ENCODE measurements around the gene DPP9.
A peak's percentile ranks its signal among the peaks of the same experiment; 100 is the strongest.
"Not testable (repeated sequence)": the region's sequence is repeated elsewhere in the genome, so short reads cannot be mapped to it uniquely, and the experiment has no call there.

DPP9 gene

DNA sequence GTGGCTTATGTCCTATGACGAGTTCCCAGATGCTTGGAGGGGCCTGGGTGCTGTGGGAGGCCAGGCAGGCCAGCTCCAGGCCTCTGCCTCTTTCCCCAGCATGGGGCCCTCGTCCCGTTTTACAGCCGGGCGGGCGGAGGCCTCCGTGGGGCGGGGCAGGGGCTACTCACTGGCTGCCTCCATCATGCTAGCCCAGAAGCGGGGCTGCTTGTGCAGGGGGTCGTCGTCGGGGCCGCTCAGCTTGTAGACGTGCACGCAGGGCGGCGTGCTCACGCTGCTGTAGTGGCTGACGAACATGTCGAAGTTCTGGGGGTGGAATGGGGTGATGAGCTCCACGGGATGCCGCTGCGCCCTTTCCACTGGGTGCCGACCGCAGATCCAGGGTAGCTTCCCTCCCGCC lies 35.1 kb downstream of the DPP9 start:
- no peak for DNase-seq (ENCODE audit: low read depth, low spot score)

DNA sequence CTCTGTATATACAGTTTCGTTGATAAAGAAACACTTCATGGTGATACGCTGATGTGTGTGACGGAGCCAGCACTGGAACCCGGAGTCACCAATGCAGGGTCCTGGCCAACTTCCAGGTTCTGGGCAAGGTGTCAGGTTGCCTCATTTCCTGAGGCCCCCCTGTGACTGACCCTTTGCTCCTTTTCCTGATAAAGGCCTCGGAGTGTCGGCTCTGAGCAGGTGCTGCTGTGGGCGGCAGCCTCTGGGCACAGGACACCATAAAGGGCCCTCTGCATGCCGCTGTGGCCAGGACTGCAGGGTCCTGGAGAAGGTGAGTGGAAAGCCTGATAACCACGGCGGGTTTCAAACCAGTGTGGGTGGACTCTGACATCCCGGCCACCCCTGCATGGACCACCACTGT lies 36.2 kb downstream of the DPP9 start:
- no peak for DNase-seq (ENCODE audit: low read depth, low spot score)

DNA sequence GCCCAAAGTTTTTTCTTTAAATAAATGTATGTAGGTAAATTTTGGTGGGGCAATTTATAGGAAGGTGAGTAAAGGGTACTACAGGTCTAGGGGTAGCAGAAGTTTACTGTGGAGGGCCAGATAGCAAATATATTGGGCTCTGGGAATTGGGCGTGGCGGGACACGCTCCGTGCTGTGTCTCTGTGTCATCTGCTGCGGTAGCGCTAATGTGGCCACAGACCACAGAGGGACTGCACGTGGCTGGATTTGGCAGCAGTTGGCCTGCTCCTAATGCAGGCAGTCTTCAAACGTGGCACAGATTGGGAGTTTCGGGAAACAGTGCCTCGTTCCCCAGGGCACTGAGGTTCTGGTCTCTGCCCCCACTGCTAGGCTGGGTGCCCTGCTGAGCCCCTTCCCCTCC lies 36.9 kb downstream of the DPP9 start:
- no peak for DNase-seq (ENCODE audit: low read depth, low spot score)

DNA sequence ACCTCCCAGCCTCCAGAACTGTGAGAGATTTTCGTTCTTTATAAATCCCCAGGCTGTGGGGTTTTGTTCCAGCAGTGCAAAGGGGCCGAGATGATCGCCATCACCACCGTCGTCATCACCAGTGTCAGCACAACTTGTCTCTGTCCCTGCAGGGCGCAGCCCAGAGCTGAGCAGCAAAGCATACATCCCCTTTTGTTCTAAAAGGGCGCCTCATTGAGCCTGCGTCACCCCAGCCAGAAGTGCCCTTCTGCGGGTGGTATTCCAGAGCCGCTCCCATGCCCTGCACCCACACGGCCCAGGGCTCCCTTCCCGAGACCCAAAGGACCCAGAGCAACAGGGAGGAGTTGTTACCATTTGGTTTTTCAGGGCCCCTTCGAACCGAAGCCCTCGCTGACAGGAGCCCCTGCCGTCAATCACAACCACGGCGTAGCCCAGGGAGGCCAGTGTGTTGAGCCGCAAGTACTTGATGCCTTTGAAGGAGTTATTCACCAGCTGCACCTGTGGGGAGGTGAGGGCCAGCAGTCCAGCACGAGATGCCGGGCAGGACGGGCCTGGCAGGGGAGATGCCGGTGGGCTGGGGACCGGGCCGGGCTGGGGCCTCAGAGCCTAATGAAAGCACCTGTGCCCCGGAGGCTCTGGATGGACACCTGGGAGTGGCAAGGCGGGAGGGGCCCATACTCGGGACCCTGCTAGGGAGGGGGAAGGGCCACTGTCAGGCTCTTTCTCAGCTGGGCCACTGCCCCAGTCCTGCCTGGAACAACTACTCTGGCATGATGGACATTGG lies 39.1 kb downstream of the DPP9 start:
- no peak for DNase-seq (ENCODE audit: low read depth, low spot score)

DNA sequence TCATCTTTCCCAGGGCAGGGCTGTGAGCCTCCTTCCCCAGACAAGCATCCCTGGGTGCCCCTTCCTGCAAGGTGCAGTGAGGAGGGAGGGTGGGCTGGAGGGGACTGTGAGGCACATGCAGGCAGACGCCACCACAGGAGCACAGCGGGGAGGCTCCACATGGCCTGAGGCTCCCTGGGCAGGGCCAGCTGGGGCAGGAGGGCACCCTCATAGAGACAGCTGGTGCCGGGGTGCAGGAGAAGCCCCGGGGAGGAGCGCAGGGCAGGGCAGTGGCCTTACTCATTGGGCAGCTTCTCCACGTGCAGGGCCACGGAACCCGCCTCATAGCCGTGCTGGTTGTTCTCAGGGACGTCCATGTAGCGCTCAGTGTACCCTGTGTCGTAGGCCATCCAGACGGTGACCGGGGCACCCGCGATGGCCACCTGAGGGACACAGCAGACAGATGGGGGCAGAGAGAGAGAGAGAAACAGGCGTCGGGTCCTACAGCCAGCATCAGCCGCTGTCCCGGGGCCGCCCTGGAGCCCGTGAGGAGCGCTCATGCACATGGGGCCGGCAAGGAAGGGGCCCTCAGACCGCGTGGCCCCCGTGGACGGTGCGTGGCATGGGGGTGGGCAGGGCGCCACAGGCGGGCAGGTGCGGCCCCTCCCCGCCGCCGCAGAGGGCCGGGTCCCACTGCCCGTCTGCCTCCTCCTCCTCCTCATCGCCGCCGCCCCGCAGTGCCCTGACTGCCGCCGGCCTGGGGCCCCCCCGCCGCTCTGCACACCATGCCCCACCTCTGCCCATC lies 41.0 kb downstream of the DPP9 start:
- no peak for DNase-seq (ENCODE audit: low read depth, low spot score)

DNA sequence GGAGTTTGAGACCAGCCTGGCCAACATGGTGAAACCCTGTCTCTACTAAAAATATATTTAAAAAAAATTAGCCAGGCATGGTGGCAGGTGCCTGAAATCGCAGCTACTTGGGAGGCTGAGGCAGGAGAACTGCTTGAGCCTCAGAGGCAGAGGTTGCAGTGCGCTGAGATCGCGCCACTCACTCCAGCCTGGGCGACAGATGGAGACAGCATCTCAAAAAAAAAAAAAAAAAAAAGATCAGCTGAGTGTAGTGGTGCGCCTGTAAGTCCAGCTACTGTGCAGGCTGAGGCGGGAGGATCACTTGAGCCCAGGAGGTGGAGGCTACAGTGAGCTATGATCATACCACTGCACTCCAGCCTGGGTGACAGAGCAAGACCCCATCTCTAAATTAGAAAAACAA lies 43.6 kb downstream of the DPP9 start:
- DNase-seq (ENCODE audit: low read depth, low spot score), result not testable (repeated sequence)

DNA sequence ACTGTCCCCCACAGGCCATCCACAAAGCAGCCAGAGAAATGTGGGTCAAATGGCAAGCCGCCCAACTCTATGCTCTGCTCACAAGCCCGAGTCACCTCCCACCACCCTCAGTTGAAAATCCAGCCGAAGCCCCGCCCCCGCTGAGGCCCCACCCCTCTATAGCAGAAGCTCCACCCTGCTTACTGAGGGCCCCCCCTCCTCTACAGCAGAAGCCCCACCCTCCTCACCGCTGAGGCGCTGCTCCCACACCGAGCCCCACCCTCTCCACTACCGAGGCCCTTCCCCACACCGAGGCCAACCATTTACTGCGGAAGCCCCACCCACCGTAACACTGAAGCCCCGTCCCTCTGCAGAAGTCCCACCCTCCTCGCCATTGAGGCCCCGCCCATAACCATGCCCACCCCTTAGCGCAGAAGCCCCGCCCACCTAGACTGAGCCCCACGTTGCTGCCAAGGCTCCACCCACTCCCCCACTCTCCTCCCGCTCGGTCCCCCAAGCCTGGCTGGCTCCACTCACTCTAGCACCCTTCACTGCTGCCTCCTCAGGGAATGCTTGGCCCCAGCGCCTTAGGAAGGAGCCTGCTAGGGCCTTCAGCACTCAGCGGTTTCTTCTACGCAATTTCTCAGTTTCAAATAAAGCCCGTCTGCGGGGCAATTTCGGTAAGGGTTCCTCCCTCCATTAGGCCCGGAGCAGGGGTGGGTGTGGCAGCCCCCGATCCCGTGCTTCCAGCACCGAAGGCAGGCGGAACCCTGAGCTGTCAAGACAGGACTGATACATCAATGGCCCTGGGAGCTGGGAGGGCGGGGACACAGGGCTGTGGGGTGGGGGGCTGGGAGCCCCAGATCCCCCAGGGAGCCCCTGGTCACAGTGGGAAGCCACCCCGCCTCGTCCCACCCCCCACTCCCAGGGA lies 44.5 kb downstream of the DPP9 start:
- no peak for DNase-seq (ENCODE audit: low read depth, low spot score)

DNA sequence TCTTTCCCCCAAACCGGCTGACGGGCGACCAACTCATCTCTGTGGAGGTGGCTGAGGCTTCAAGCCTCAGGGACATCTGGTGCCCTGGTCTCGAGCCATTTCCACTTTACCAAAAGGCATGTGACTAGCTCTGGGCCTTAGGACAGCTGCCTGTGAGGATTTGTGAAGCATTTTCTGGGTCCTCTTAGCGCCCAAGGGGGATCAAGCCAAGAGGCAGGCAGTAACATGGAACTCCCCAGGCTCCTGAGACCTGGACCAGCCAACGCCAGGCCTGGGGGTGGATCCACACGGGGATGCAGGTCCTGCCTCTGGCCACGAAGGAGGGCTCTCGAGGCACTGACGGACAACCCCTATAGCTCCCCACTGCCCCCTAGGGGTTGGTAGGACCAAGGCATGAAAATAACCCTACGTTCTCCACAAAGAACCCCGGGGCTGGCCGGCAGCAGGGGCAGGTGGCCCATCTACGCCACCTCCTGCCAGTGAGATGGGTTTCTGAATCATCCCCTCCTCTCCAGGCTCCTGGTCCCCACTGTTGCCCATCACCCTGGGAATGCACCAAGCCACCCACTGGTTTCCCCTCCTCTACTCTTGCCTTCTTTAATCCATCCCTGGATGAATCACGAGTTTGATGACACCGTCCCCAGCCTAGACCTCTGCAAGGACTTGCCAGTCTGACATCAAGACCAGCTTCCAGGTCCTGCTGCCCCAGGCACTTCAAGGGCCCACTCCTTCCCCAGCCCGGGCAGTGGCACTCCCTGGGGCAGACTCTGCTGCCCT lies 46.5 kb downstream of the DPP9 start:
- no peak for DNase-seq (ENCODE audit: low read depth, low spot score)

DNA sequence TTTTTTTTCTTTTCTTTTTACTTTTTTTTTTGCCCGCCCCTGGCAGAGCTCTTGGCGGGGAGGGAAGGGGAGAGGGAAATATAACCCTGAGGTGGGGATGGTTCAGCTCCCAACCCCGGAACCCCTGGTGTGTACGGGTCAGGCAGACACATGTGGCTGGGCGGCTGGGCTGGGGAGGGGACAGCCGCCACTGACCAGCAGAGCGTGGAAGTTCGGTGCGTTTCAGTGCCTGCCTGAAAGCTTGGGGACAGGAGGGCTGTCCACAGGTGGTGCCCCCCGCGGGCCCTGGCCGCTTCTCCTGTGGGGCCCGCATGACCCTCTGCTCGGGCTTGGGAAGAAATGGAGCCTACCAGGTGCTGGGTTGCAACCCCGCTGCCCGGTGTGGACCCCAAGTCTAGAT lies 48.3 kb downstream of the DPP9 start:
- no peak for DNase-seq (ENCODE audit: low read depth, low spot score)

DNA sequence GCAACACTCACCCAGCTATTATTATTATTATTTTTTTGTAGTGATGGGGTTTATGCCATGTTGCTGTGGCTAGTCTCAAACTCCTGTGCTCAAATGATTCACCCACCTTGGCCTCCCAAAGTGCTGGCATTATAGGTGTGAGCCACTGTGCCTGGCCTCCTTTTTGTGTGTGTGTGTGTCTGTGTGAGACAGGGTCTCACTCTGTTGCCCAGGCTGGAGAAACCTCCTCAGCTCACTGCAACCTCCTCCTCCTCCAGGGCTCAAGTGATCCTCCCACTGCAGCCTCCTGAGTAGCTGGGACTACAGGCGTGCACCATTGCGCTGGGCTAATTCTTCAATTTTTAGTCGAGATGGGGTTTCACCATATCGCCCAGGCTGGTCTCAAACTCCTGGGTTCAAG lies 49.9 kb downstream of the DPP9 start:
- DNase-seq (ENCODE audit: low read depth, low spot score), result no peak

DNA sequence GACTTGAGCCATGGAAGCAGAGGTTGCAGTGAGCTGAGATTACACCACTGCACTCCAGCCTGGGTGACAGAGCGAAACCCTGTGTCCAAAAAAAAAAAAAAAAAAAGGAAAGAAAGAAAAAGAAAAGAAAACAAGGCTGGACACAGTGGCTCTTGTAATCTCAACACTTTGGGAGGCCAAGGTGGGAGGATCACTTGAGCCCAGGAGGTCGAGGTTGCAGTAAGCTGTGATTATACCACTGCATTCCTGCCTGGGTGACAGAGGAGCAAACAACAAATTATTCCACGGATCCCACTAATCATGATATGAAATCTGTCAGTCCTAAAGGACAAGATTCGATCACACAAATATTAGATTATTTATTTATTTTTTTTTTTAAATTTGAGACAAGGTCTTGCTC lies 50.4 kb downstream of the DPP9 start:
- no peak for DNase-seq (ENCODE audit: low read depth, low spot score)

DNA sequence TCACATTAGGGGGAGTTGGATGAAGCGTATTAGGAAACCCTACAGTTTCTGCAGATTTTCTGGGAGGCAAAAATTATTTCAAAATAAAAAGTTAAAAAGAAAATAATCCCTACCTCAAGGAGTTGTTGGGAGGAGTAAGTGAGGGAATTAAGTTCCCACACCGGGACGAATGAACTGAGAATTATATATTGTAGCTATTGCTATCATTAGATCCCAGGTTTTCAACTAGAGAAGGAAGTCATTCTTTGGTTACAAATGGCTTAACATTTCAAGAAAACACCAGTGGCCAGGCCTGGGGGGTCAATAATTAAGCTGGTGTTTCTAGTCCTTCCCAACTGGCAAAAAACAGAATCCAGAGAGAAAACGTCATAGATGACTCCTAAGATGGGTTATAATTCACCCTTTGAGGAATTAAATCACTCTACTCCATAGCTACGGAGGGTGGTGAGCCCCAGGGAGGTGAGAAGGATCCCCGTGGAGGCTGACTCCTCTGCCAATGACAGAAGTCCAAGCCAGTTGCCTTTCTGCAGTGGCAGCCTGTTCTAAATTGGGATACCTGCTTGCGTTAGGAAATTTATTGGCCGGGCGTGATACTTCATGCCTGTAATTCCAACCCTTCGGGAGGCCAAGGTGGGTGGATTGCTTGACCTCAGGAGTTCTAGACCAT lies 52.3 kb downstream of the DPP9 start:
- DNase-seq (ENCODE audit: low read depth, low spot score), result no peak

DNA sequence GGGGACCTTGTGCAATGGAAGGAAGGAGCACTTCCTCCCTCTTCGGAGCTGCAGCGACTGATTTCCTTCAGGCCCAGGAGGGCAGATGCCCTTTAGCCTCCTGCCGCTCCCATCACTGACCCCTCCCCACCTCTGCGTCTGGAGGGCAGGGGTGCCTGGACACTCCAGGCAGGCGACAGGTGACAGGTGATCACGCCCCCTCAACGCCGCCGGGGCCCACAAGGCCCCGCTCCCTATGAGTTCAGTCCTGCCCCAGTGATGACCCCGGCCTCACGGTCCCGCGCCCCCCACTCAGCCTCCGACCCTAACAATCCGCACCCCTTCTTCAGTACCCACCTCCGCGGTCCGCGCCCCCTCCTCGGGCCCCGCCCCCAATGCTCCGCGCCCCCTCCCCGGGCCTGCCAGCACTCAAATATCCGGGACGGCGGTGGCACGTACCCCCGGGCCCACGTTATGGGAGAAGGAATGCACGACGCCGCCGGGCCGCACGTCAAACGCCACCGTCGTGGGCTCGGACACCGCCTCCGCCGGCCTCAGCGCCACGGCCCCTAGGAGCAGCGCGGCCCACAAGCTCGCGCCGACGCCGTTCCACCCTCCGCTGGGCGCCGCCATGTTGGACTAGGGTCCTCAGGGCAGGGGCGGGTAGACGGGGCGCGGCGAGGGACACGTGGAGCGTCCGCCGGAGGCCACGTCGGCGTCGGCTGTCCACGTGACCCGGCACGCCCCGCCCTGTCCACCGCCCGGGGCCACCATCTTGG lies 53.7 kb downstream of the DPP9 start, which contains the start of gene MYDGF:
TSS of gene MYDGF (minus strand) at position 620 of the 758 bp plus-strand sequence. CDS start at position 612, 8 bp downstream.
- DNase-seq (ENCODE audit: low read depth, low spot score), result peak; percentile 56

DNA sequence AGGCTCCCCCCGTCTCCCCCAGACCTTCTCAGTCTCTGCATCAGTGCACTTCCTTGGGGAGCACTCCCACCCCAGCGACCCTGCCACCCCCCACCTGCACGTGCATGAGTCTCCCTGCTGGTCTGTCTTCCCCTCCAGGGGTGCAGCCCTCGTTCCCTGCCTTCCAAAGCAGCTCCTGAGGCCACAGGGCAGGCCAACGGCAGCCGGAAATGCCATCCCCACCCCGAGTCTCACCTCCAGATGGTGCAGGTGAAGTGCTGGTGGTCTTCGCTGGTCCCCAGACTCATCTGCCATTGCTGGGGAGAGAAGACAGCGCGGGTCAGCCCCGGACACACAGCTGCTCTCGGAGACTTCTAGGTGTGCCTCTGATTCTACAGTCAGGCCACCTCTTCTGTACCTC lies 59.0 kb downstream of the DPP9 start:
- DNase-seq (ENCODE audit: low read depth, low spot score), result no peak

DNA sequence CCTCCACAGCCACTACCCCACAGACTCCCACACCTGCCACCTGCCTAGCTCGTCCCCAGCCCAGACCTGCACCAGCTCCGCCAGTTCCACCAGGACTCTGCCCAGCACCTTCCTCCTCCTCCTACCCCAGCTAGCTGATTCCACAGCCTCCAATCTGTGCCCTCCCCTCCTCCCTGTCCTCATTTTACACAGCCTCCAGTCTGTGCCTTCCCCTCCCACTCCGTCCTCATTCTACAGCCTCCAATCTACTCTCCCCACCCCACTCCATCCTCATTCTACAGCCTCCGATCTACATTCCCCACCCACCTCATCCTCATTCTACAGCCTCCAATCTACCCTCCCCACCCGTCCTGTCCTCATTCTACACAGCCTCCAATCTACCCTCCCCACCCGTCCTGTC lies 60.8 kb downstream of the DPP9 start:
- DNase-seq (ENCODE audit: low read depth, low spot score), result no peak

DNA sequence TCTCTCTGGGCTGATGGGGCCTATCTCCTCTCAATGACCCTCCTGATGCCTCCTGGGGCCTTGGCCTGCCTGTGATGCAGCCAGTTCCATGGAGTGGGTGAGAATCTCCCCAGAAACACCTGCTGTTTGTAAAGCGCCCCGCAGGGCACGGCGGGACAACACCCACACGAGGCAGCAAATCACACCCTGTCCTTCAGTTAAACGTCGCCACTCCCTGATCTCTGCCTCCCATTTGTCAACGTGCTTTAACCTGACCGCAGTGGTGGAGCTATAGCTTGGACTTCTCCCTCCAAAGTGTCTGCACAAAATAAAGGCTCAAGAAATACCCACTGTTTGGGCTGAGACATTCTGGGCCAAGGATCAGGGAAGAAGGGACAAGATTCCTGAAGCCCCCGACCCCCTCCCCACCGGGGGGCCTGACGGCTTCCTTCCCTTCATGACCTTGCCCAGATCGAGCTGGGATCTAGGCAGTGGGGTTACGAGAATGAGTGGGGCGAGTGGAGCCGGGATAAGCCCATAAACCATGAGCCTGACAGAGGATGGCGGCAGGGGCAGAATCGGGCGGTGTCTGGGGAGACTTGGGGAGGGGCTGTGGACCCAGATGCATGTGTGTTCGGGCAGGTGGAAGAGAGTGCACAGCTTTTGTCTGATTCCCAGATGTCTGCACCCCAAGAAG lies 61.5 kb downstream of the DPP9 start:
- no peak for DNase-seq (ENCODE audit: low read depth, low spot score)

DNA sequence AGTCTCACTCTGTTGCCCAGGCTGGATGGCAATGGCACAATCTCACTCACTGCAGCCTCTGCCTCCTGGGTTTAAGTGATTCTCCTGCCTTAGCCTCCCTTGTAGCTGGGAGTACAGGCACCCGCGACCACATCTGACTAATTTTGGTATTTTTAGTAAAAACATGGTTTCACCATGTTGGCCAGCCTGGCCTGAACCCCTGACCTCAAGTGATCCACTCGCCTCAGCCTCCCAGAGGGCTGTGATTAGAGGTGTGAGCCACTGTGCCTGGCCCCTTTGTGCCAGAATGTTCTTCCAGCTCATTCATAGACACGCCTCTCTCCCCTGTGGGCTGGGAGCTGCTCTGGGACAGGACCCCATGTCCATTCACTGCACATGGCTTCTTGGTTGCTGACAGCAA lies 62.6 kb downstream of the DPP9 start:
- no peak for DNase-seq (ENCODE audit: low read depth, low spot score)

DNA sequence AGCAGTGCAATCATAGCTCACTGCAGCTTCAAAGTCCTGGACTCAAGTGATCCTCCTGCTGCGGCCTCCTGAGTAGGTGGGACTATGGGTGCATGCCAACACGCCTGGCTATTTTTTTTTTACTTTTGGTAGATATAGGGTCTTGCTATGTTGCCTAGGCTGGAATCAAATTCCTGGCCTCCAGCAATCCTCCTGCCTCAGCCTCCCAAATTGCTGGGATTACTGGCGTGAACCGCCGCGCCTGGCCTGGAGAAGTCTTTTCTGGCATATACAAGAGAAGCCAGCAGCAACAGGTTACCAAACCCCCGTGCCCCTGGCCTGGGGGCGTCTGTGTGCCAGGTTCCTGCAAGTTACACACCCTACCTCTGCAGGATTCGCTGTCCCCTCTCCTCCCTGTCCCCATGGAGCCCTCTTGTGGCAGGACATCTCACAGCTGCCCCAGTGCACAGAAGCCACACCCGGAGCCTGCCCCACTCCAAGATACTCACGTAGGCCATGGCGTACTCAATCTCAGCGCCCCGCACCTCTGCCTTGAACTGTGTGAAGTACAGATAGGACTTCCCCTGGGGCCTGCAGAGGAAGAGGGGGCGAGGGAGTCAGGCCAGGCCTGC lies 63.4 kb downstream of the DPP9 start:
- DNase-seq (ENCODE audit: low read depth, low spot score), result no peak

DNA sequence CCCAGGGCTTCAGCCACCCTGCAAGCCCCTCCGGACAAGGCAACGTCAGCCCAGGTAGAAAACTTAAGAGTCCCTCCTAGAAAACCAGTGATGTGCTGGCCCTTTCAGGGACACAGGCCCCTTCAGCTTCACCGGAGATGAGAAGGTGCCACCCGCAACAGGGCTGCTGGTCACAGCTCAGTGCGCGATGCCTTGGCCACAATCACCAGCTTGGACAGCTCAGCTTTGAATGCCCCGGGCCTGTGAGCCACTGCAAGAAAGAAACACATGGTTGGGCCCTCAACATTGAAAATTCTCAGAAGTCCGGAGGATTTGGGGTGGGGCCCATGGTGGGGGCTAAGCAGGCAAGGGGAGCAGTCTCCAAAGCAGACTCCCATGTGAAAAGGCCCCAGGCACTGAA lies 65.8 kb downstream of the DPP9 start:
- no peak for DNase-seq (ENCODE audit: low read depth, low spot score)

Data from smooth muscle cell of the brain vasculature (primary cell).